HepG2 (cell line): ENCODE results near the gene MDFIC. TPM values are rescaled to one million over a fixed set of nuclear protein-coding genes. Genes with fewer than 3 reads are reported as not detected.

Experiments
- ATAC-seq: fragments of 200-7000 bp; cut with Tn5 transposase; 3 replicates; pipeline ENCODE4 v1.9.1; 2020; ENCODE audit warnings: mild to moderate bottlenecking, moderate library complexity
- BruUV-seq: library from RNA; stranded (reverse); fragments of 400-500 nt; replicated peaks from 2 replicates; lab custom pipeline; 2021; lab: Mats Ljungman, UMichigan
- CTCF ChIA-PET: fragments of 300-600 bp; formaldehyde crosslinking; extraction: SDS; loops from one replicate; lab custom pipeline; 2021; ENCODE audit warnings: low total read pairs, inconsistent platforms, low intra/inter-chr PET ratio; lab: Yijun Ruan, JAX
- POLR2A ChIA-PET: fragments of 350-600 bp; sonication (Branson Sonifier 250); formaldehyde crosslinking; loops from one replicate; lab custom pipeline; 2020; ENCODE audit warnings: antibody characterized with exemption, inconsistent platforms; lab: Yijun Ruan, JAX
- DNase-seq: peaks from one replicate; pipeline ENCODE4 v3.0.0-alpha.2; 2015; ENCODE audit warnings: low spot score
- FAIRE-seq: peaks from 3 replicates; lab custom pipeline; 2011; peaks lifted over from hg19 to GRCh38; lab: Jason Lieb, UNC
- H2AFZ ChIP-seq: one replicate; pipeline ENCODE4 v1.6.1; 2011; ENCODE audit warnings: low read length, inconsistent platforms
- H3K27ac ChIP-seq: fragments of 300-600 bp; 3 replicates; pipeline ENCODE4 v1.8.0; 2011; ENCODE audit warnings: mixed run types, mild to moderate bottlenecking, mixed read lengths, low read length, inconsistent platforms; ENCODE audit not compliant: insufficient read depth; ENCODE audit errors: extremely low read length
- H3K27me3 ChIP-seq, 2 experiments: fragments of 200-600 bp in 1 of 2; 2 replicates in 1 of 2; 3 replicates in 1 of 2; pipeline versions ENCODE4 v1.6.0 to v1.8.0; 2011; ENCODE audit warnings: low read length in 2 of 2, mild to moderate bottlenecking in 2 of 2, moderate library complexity in 2 of 2, inconsistent platforms in 1 of 2; ENCODE audit not compliant: insufficient read depth in 2 of 2, control insufficient read depth in 1 of 2
- H3K36me3 ChIP-seq, 2 experiments: fragments of 200-600 bp in 1 of 2; replicated peaks in 1 of 2; 2 replicates in 1 of 2; 3 replicates in 1 of 2; pipeline versions ENCODE4 v1.5.1 to v1.8.0; 2011; ENCODE audit warnings: low read length in 2 of 2, inconsistent platforms in 1 of 2; ENCODE audit not compliant: insufficient read depth in 2 of 2, control insufficient read depth in 1 of 2
- H3K4me1 ChIP-seq: 2 replicates; pipeline ENCODE4 v1.5.1; 2012; ENCODE audit warnings: low read length, inconsistent platforms; ENCODE audit not compliant: insufficient read depth
- H3K4me2 ChIP-seq: 2 replicates; pipeline ENCODE4 v1.6.0; 2011; ENCODE audit warnings: low read depth, low read length, inconsistent platforms
- H3K4me3 ChIP-seq, 3 experiments: fragments of 200-600 bp in 1 of 3; sonication (generic), shearing (Covaris generic) in 1 of 3; replicated peaks in 1 of 3; 2 replicates each; pipeline ENCODE4 v1.5.1; 2011 to 2016; ENCODE audit warnings: low read length in 3 of 3, inconsistent platforms in 2 of 3, low read depth in 2 of 3, mild to moderate bottlenecking in 2 of 3, control low read depth in 1 of 3, mixed read lengths in 1 of 3; ENCODE audit not compliant: insufficient read depth in 1 of 3
- H3K79me2 ChIP-seq: one replicate; pipeline ENCODE4 v1.6.1; 2011; ENCODE audit warnings: low read length, inconsistent platforms; ENCODE audit not compliant: insufficient read depth
- H3K9ac ChIP-seq: 2 replicates; pipeline ENCODE4 v1.6.0; 2011; ENCODE audit warnings: mild to moderate bottlenecking, low read depth, low read length, inconsistent platforms; ENCODE audit not compliant: insufficient read depth
- H3K9me3 ChIP-seq: 2 replicates; pipeline ENCODE4 v1.5.1; 2012; ENCODE audit warnings: mild to moderate bottlenecking, low read length
- H4K20me1 ChIP-seq: 2 replicates; pipeline ENCODE4 v1.6.0; 2011; ENCODE audit warnings: inconsistent platforms, mild to moderate bottlenecking, low read length, moderate library complexity; ENCODE audit not compliant: insufficient read depth
- CEBPB ChIP-seq: IDR thresholded peaks from 2 replicates; pipeline ENCODE4 v1.6.1; 2011; ENCODE audit warnings: low read depth, low read length, improper control_type of control experiment, borderline replicate concordance
- ZBED4 ChIP-seq: sonication (generic); formaldehyde crosslinking; IDR thresholded peaks from 2 replicates; pipeline ENCODE4 v1.4.0; 2020; ENCODE audit warnings: missing genetic modification reagents, borderline replicate concordance
- ZBTB39 ChIP-seq: sonication (generic); formaldehyde crosslinking; IDR thresholded peaks from 2 replicates; pipeline ENCODE4 v1.5.0; 2020; ENCODE audit warnings: missing genetic modification reagents
- ZNF264 ChIP-seq: sonication (generic); formaldehyde crosslinking; IDR thresholded peaks from 2 replicates; pipeline ENCODE4 v1.4.0; 2020; ENCODE audit warnings: missing genetic modification reagents
- ZNF770 ChIP-seq: sonication (generic); formaldehyde crosslinking; IDR thresholded peaks from 2 replicates; pipeline ENCODE4 v1.5.0; 2020; ENCODE audit warnings: mild to moderate bottlenecking, missing genetic modification reagents
- WGBS: methylation state at CpG from one replicate; pipeline ENCODE4 v1.1.6; 2017; ENCODE audit warnings: low lambda C conversion rate; 5-methylcytosine and 5-hydroxymethylcytosine counted together
- in situ Hi-C: cut with HindIII; loops from 2 replicates; pipeline ENCODE4 v1.10.0; 2017; ENCODE audit warnings: low pct_unique_long_range_greater_than_20kb; ENCODE audit not compliant: extremely low pct_ligation_motif_present
- intact Hi-C: fragments of 100-400 bp; cut with micrococcal nuclease; formaldehyde crosslinking; loops from one replicate; pipeline ENCODE4 v1.10.0; 2022; ENCODE audit not compliant: unreplicated experiment
- polyA plus RNA-seq, 8 experiments: library from polyadenylated mRNA; depleted of rRNA in 3 of 8; stranded (reverse) in 7 of 8; unstranded in 1 of 8; fragments of >200 nt; fragmentation: Illumina TruSeq in 4 of 8; extraction: Trizol in 4 of 8; gene quantifications; 2 replicates each; pipeline versions ENCODE4 v1.2.1 to v1.2.3, GENCODE V29; 2011 to 2016; ENCODE audit warnings: low read depth in 4 of 8, missing spikeins in 1 of 8, mixed read lengths in 1 of 8; ENCODE audit not compliant: insufficient read depth in 1 of 8
- total RNA-seq, 5 experiments: library from RNA; depleted of rRNA; stranded (reverse); fragments of >200 nt; fragmentation: Illumina TruSeq; extraction: Trizol; gene quantifications; 2 replicates each; pipeline ENCODE4 v1.2.3, GENCODE V29; 2016; ENCODE audit warnings: low read depth in 1 of 5

Gene MDFIC
- total and polyA plus RNA-seq, 2 of the 13 experiments (the other 11 are each of a cell fraction or from before 2014, with no cell fraction given) = 0.13 TPM; not detected in 1

- intact Hi-C loops = no loop called here
These were observed 134.1 kb downstream of the MDFIC start for GRCh38 chr7:115056019-115056418.

GRCh38 chr7:115058726-115059125, 136.8 kb downstream of the MDFIC start:
- H3K9ac ChIP-seq = no peak overlapping the region
- H3K79me2 ChIP-seq = no peaks in the 10 kb centered on the region
- H2AFZ ChIP-seq = no peak overlapping the region
- FAIRE-seq (no peak), DNase-seq (no peak), ATAC-seq (no peak)
- no peak overlapping the region for H3K4me3 ChIP-seq
- H3K4me2 ChIP-seq = no peak overlapping the region
- WGBS = 12% methylated on average over 3 of the region's 3 CpGs
- no peak overlapping the region for H3K27ac ChIP-seq
- H4K20me1 ChIP-seq = no peaks in the 10 kb centered on the region
- no peaks in the 10 kb centered on the region for H3K4me1 ChIP-seq
- intact Hi-C loops (loop anchor here (1.0 kb wide), 1 partner anchor 45 kb away; no protein-coding TSS in a partner anchor), in situ Hi-C loops (no loop called here)
- no TSS peak for BruUV-seq
- H3K9me3 ChIP-seq = no peaks in the 10 kb centered on the region
- POLR2A ChIA-PET = no interaction called here
- CTCF ChIA-PET = no interaction called here
- no peaks in the 10 kb centered on the region; a peak in 1 of 5 replicates for H3K27me3 ChIP-seq
- no peaks in the 10 kb centered on the region for H3K36me3 ChIP-seq
- TF ChIP-seq ZNF770 (CRISPR knock-in tag) = no peak
- TF ChIP-seq ZBED4 (CRISPR knock-in tag) = no peak
- no peak for TF ChIP-seq ZNF264 (CRISPR knock-in tag)

More at GRCh38 chr7:115056019-115056418, 134.1 kb downstream of the MDFIC start:
- Histone ChIP-seq H3K9me3 (peaks cover 5% of the 10 kb centered on the region; the same call in 1 of the 2 replicates), H3K9ac (no peak overlapping the region), H3K4me2 (no peak overlapping the region), H3K79me2 (no peaks in the 10 kb centered on the region), H2AFZ (no peak overlapping the region), H3K27me3 (no peaks in the 10 kb centered on the region; a peak in 1 of 5 replicates), H3K36me3 (no peaks in the 10 kb centered on the region), H4K20me1 (no peaks in the 10 kb centered on the region), H3K4me3 (no peak overlapping the region), H3K27ac (no peak overlapping the region), H3K4me1 (no peaks in the 10 kb centered on the region)
- no TSS peak for BruUV-seq
- no peak for DNase-seq
- in situ Hi-C loops = no loop called here
- POLR2A ChIA-PET = no interaction called here
- no peak for FAIRE-seq
- CTCF ChIA-PET = no interaction called here
- WGBS = 0% methylated on average over 2 of the region's 2 CpGs
- TF ChIP-seq ZBTB39 (CRISPR knock-in tag) (no peak), CEBPB (peak; percentile 42; the same call in 1 of the 2 replicates)
- ATAC-seq = no peak
